Measurements from ENCODE around the gene ATP11A. TPM values are rescaled to one million over a fixed set of nuclear protein-coding genes. Genes with fewer than 3 reads are reported as not detected.

Gene ATP11A
- total and polyA plus RNA-seq, 9 of the 15 experiments (the other 6 are each of a cell fraction or from before 2014, with no cell fraction given) = 0.38 to 34.2 (median 4.2) TPM

DNA sequence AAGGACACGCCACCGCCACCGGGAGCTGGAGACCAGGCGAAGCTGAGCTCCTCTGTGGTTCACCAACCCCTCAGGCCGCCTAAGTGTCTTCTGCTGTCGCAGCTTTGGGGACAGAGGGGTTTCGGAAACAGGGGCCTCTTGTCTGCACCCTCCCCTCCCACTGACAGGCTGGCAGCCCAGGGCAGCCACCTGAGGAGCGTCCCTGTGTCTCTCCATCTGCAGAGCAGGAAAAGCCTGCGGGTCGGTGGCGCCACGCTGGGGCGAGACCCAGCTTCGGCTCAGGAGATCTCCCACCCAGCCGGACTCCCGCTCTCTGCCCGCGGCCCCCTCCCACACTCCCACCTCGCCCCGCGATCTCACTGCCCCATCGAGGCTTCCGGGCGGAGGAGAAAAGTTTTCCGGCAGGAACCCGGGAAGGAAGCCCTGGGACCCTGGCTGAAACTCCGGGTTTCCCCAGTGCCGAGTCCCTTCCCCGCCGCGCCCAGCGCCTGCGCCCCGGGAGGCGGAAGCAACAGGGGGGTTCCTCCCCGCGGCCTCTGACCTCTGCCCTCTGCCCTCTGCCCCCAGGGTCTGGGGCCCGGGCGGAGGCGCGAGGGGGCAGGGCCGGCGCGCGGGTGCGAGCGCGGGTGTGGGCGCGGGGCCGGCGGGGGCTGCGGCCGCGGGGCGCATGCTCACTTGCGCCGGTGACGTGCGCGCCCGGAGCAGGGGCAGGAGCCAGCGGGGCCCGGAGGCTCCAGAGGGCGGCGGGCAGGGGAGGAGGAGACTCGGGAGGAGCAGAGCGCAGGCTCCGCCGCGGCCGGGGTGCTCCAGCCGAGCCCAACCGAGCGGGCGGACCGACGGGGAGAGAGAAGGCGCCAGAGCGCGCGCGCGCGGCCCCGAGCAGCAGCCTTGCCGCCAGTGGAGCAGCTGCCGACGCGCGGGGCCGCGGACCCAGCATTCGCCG, at the start of gene ATP11A (continued):
- TF ChIP-seq TCFL5 (CRISPR knock-in tag; conservative IDR thresholded peaks at IDR 0.05) (no peak), TAF7 (tag; IDR thresholded peaks at IDR 0.05) (no peak), ZNF324 (CRISPR knock-in tag; IDR thresholded peaks at IDR 0.05) (no peak), BHLHE40 (IDR thresholded peaks at IDR 0.05; ENCODE audit: low read length) (no peak), PHF20 (IDR thresholded peaks at IDR 0.05; ENCODE audit: partially characterized antibody) (peak; percentile 59), HMG20A (CRISPR knock-in tag; conservative IDR thresholded peaks at IDR 0.05) (no peak), ZNF764 (CRISPR knock-in tag; IDR thresholded peaks at IDR 0.05; ENCODE audit: low read depth) (no peak), FOXJ2 (tag; IDR thresholded peaks at IDR 0.05) (0 out of 2 replicates have a peak, but pooled peaks have one; percentile 23), POLR2G (IDR thresholded peaks at IDR 0.05; ENCODE audit: low read depth, low read length) (peak; percentile 86), RFX5 (IDR thresholded peaks at IDR 0.05; ENCODE audit: low read depth, low read length) (no peak), ZNF212 (CRISPR knock-in tag; IDR thresholded peaks at IDR 0.05) (no peak), ZNF644 (tag; IDR thresholded peaks at IDR 0.05; ENCODE audit: low read depth) (no peak), MYBL2 (IDR thresholded peaks at IDR 0.05; ENCODE audit: low read depth) (no peak), MYBL2 (CRISPR knock-in tag; IDR thresholded peaks at IDR 0.05; ENCODE audit: borderline replicate concordance) (no peak), SIN3B (IDR thresholded peaks at IDR 0.05; ENCODE audit: low read depth) (peak; percentile 40; the same call in 1 of the 2 replicates), ZNF707 (CRISPR knock-in tag; conservative IDR thresholded peaks at IDR 0.05) (no peak), ZNF197 (CRISPR knock-in tag; IDR thresholded peaks at IDR 0.05; ENCODE audit: low read depth) (no peak), MCM3 (IDR thresholded peaks at IDR 0.05) (no peak), NFRKB (IDR thresholded peaks at IDR 0.05; ENCODE audit: low read depth) (no peak), LEF1 (IDR thresholded peaks at IDR 0.05) (no peak), ESRRA (IDR thresholded peaks at IDR 0.05; ENCODE audit: borderline replicate concordance, low read depth) (no peak), ZNF124 (CRISPR knock-in tag; IDR thresholded peaks at IDR 0.05) (no peak), NR4A1 (CRISPR knock-in tag; IDR thresholded peaks at IDR 0.05) (no peak), NR4A1 (tag; IDR thresholded peaks at IDR 0.05) (no peak), ZNF655 (CRISPR knock-in tag; IDR thresholded peaks at IDR 0.05) (no peak)
- TF ChIP-seq, protein P1, sequence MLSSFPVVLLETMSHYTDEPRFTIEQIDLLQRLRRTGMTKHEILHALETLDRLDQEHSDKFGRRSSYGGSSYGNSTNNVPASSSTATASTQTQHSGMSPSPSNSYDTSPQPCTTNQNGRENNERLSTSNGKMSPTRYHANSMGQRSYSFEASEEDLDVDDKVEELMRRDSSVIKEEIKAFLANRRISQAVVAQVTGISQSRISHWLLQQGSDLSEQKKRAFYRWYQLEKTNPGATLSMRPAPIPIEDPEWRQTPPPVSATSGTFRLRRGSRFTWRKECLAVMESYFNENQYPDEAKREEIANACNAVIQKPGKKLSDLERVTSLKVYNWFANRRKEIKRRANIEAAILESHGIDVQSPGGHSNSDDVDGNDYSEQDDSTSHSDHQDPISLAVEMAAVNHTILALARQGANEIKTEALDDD (IDR thresholded peaks at IDR 0.05) = no peak
- TF ChIP-seq, protein P2, sequence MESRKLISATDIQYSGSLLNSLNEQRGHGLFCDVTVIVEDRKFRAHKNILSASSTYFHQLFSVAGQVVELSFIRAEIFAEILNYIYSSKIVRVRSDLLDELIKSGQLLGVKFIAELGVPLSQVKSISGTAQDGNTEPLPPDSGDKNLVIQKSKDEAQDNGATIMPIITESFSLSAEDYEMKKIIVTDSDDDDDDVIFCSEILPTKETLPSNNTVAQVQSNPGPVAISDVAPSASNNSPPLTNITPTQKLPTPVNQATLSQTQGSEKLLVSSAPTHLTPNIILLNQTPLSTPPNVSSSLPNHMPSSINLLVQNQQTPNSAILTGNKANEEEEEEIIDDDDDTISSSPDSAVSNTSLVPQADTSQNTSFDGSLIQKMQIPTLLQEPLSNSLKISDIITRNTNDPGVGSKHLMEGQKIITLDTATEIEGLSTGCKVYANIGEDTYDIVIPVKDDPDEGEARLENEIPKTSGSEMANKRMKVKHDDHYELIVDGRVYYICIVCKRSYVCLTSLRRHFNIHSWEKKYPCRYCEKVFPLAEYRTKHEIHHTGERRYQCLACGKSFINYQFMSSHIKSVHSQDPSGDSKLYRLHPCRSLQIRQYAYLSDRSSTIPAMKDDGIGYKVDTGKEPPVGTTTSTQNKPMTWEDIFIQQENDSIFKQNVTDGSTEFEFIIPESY (CRISPR knock-in tag; IDR thresholded peaks at IDR 0.05) = 0 out of 2 replicates have a peak, but pooled peaks have one; percentile 27
